ENCODE data around the gene RFNG.

RFNG gene

GRCh38 chr17:82076785-82077591, 25.4 kb upstream of the RFNG start:
- peak; percentile 39 for DNase-seq

GRCh38 chr17:82076018-82076784, 24.6 kb upstream of the RFNG start:
- DNase-seq, result peak; percentile 54

- DNase-seq, result no peak
Observed at GRCh38 chr17:82073446-82073845, 21.8 kb upstream of the RFNG start.

GRCh38 chr17:82072827-82073226, 21.2 kb upstream of the RFNG start:
- DNase-seq, result no peak

GRCh38 chr17:82070611-82071010, 19.0 kb upstream of the RFNG start:
- no peak for DNase-seq

- DNase-seq, result peak; percentile 63
Observed at GRCh38 chr17:82065638-82066303, 14.2 kb upstream of the RFNG start, which contains the start of gene DUS1L. TSS of gene DUS1L (minus strand) at chr17:82065804. CDS start at chr17:82065059, 745 bp downstream.

- DNase-seq, result peak; percentile 38
Observed at GRCh38 chr17:82065193-82065637, 13.6 kb upstream of the RFNG start.

- DNase-seq, result no peak
Observed at GRCh38 chr17:82064433-82065192, 13.0 kb upstream of the RFNG start.

- no peak for DNase-seq
Observed at GRCh38 chr17:82063424-82064415, 12.1 kb upstream of the RFNG start.

- no peak for DNase-seq
Observed at GRCh38 chr17:82062984-82063368, 11.4 kb upstream of the RFNG start.

- DNase-seq, result no peak
Observed at GRCh38 chr17:82062076-82062983, 10.7 kb upstream of the RFNG start.

GRCh38 chr17:82061047-82061925, 9.7 kb upstream of the RFNG start:
- DNase-seq, result no peak

- DNase-seq, result no peak
Observed at GRCh38 chr17:82060614-82061013, 9.0 kb upstream of the RFNG start.

GRCh38 chr17:82060001-82060380, 8.4 kb upstream of the RFNG start:
- no peak for DNase-seq

GRCh38 chr17:82059272-82060000, 7.8 kb upstream of the RFNG start:
- no peak for DNase-seq

- no peak for DNase-seq
Observed at GRCh38 chr17:82058855-82059249, 7.2 kb upstream of the RFNG start.

- DNase-seq, result no peak
Observed at GRCh38 chr17:82058230-82058854, 6.7 kb upstream of the RFNG start.

Measured in NCI-H82 (cell line).